Kasumi-1 (cell line): ENCODE data around the gene HEATR3.

Experiments
- DNase-seq, 2 experiments: peaks; one replicate each; lab custom pipeline; 2025; lab: John Stamatoyannopoulos, UW

Gene HEATR3

GRCh38 chr16:50065624-50066481, at the start of gene HEATR3:
HEATR3 (plus strand) TSS chr16:50065970; CDS start chr16:50066132, 162 bp downstream.
- peak; percentile 86 to 90 for DNase-seq

GRCh38 chr16:50017553-50017952, 48.2 kb upstream of the HEATR3 start:
- DNase-seq = no peak

GRCh38 chr16:50021544-50021943, 44.2 kb upstream of the HEATR3 start:
- DNase-seq = peak; percentile 28 to 35

- DNase-seq = no peak
These were observed 42.1 kb upstream of the HEATR3 start for GRCh38 chr16:50023641-50024040.

- no peak for DNase-seq
These were observed 41.6 kb upstream of the HEATR3 start for GRCh38 chr16:50024207-50024606.

- DNase-seq = peak; percentile 92 to 96
These were observed 40.9 kb upstream of the HEATR3 start, which contains the start of gene CNEP1R1 for GRCh38 chr16:50024684-50025536. CNEP1R1 (plus strand) TSS chr16:50025225; CDS start chr16:50025316, 91 bp downstream.

GRCh38 chr16:50025537-50025931, 40.2 kb upstream of the HEATR3 start:
- peak; percentile 23 to 25 for DNase-seq

- DNase-seq = no peak
These were observed 37.9 kb upstream of the HEATR3 start for GRCh38 chr16:50027829-50028228.

GRCh38 chr16:50035468-50035992, 30.2 kb upstream of the HEATR3 start:
- no peak for DNase-seq

GRCh38 chr16:50036426-50036825, 29.3 kb upstream of the HEATR3 start:
- DNase-seq = no peak

- DNase-seq = peak; percentile 55 to 58
These were observed 28.0 kb upstream of the HEATR3 start for GRCh38 chr16:50037662-50038220.

GRCh38 chr16:50038286-50038685, 27.5 kb upstream of the HEATR3 start:
- DNase-seq = peak in 1 of 2 experiments; percentile 1

- DNase-seq = peak; percentile 95 to 96
These were observed 26.8 kb upstream of the HEATR3 start for GRCh38 chr16:50038756-50039529.

- DNase-seq = no peak
These were observed 25.8 kb upstream of the HEATR3 start for GRCh38 chr16:50040018-50040417.

- no peak for DNase-seq
These were observed 25.1 kb upstream of the HEATR3 start for GRCh38 chr16:50040710-50041109.

- DNase-seq = no peak
These were observed 22.4 kb upstream of the HEATR3 start for GRCh38 chr16:50043358-50043757.

- DNase-seq = no peak
These were observed 20.4 kb upstream of the HEATR3 start for GRCh38 chr16:50045412-50045811.

- DNase-seq = no peak
These were observed 18.9 kb upstream of the HEATR3 start for GRCh38 chr16:50046853-50047252.

- DNase-seq = no peak
These were observed 17.9 kb upstream of the HEATR3 start for GRCh38 chr16:50047864-50048263.

GRCh38 chr16:50050802-50051201, 15.0 kb upstream of the HEATR3 start:
- DNase-seq = no peak

- no peak for DNase-seq
These were observed 9.5 kb upstream of the HEATR3 start for GRCh38 chr16:50056226-50056625.
